Muscle of leg (tissue), 16 donors: ENCODE results near the gene GRK2. TPM values are rescaled to one million over a fixed set of nuclear protein-coding genes. Genes with fewer than 3 reads are reported as not detected.
"Not testable (repeated sequence)": the region's sequence is repeated elsewhere in the genome, so short reads cannot be mapped to it uniquely, and the experiment has no call there.

Source experiments
- DNase-seq: peaks from one replicate; pipeline ENCODE4 v3.0.0; 2013
- H3K27ac ChIP-seq: one replicate; pipeline ENCODE4 v1.5.1; 2013; ENCODE audit warnings: mild to moderate bottlenecking, low read length, control low read depth
- H3K27me3 ChIP-seq: one replicate; pipeline ENCODE4 v1.6.1; 2013; ENCODE audit warnings: low read length; ENCODE audit not compliant: control insufficient read depth, insufficient read depth
- H3K36me3 ChIP-seq: one replicate; pipeline ENCODE4 v1.6.1; 2013; ENCODE audit warnings: low read length; ENCODE audit not compliant: control insufficient read depth, insufficient read depth
- H3K4me1 ChIP-seq: one replicate; pipeline ENCODE4 v1.6.1; 2013; ENCODE audit warnings: low read length; ENCODE audit not compliant: control insufficient read depth, insufficient read depth
- H3K4me3 ChIP-seq: one replicate; pipeline ENCODE4 v1.5.1; 2013; ENCODE audit warnings: low read length, control low read depth
- H3K9me3 ChIP-seq: replicated peaks from 2 replicates; pipeline ENCODE4 v1.6.1; 2013; ENCODE audit warnings: low read depth, low read length; ENCODE audit not compliant: control insufficient read depth
- WGBS: methylation state at CpG from one replicate; pipeline ENCODE4 v1.1.5; 2013; ENCODE audit warnings: missing lambda C conversion rate; ENCODE audit not compliant: insufficient coverage; 5-methylcytosine and 5-hydroxymethylcytosine counted together
- long read RNA-seq, 11 donors: transcript quantifications; one replicate each; lab custom pipeline, GENCODE V29; 2026
- polyA plus RNA-seq, 8 donors: library from polyadenylated mRNA; unstranded; fragments of 120-200 nt; gene quantifications; one replicate each; pipeline versions ENCODE4 v1.2.1 to v1.2.3, GENCODE V29; 2013; ENCODE audit warnings: inconsistent platforms in 1 of 8, low replicate concordance in 1 of 8; ENCODE audit not compliant: insufficient read length in 8 of 8, insufficient read depth in 1 of 8
- total RNA-seq: library from RNA; stranded (reverse); fragments of 120-200 nt; gene quantifications from one replicate; pipeline ENCODE4 v1.2.4, GENCODE V29; 2013

Gene GRK2
- 31.7 TPM for total RNA-seq
- polyA plus RNA-seq = 10 to 100 TPM; 47.8 to 62.9 (median 59.4) TPM
- long read RNA-seq, donor 1, partial matches to known transcripts = 0 of 1 reads
- long read RNA-seq, donor 1, other reads (novel, unspliced or antisense) = 0 of 1 reads
- long read RNA-seq, donor 2 = 0 reads
- long read RNA-seq, donor 3, transcript GRK2-201 (21 exons, 3,466 nt) = major isoform, 17 of 17 reads
- long read RNA-seq, donor 3, partial matches to known transcripts = 0 of 17 reads
- long read RNA-seq, donor 3, other reads (novel, unspliced or antisense) = 0 of 17 reads
- long read RNA-seq, donor 4, transcript GRK2-201 (21 exons, 3,466 nt) = major isoform, 5 of 10 reads
- long read RNA-seq, donor 4, partial matches to known transcripts = 5 of 10 reads
- long read RNA-seq, donor 4, other reads (novel, unspliced or antisense) = 0 of 10 reads
- long read RNA-seq, donor 5, transcript GRK2-201 (21 exons, 3,466 nt) = major isoform, 10 of 41 reads
- long read RNA-seq, donor 5, partial matches to known transcripts = 31 of 41 reads
- long read RNA-seq, donor 5, other reads (novel, unspliced or antisense) = 0 of 41 reads
- long read RNA-seq, donor 6, transcript GRK2-201 (21 exons, 3,466 nt) = major isoform, 15 of 20 reads
- long read RNA-seq, donor 6, partial matches to known transcripts = 5 of 20 reads
- long read RNA-seq, donor 6, other reads (novel, unspliced or antisense) = 0 of 20 reads
- long read RNA-seq, donor 7, transcript GRK2-201 (21 exons, 3,466 nt) = major isoform, 9 of 9 reads
- long read RNA-seq, donor 7, partial matches to known transcripts = 0 of 9 reads
- long read RNA-seq, donor 7, other reads (novel, unspliced or antisense) = 0 of 9 reads
- long read RNA-seq, donor 8 = 0 reads
- long read RNA-seq, donor 9, partial matches to known transcripts = 0 of 1 reads
- long read RNA-seq, donor 9, other reads (novel, unspliced or antisense) = 0 of 1 reads
- long read RNA-seq, donor 10, transcript GRK2-201 (21 exons, 3,466 nt) = major isoform, 6 of 12 reads
- long read RNA-seq, donor 10, partial matches to known transcripts = 6 of 12 reads
- long read RNA-seq, donor 10, other reads (novel, unspliced or antisense) = 0 of 12 reads
- long read RNA-seq, donor 11, partial matches to known transcripts = 17 of 19 reads
- long read RNA-seq, donor 11, other reads (novel, unspliced or antisense) = 0 of 19 reads

DNA sequence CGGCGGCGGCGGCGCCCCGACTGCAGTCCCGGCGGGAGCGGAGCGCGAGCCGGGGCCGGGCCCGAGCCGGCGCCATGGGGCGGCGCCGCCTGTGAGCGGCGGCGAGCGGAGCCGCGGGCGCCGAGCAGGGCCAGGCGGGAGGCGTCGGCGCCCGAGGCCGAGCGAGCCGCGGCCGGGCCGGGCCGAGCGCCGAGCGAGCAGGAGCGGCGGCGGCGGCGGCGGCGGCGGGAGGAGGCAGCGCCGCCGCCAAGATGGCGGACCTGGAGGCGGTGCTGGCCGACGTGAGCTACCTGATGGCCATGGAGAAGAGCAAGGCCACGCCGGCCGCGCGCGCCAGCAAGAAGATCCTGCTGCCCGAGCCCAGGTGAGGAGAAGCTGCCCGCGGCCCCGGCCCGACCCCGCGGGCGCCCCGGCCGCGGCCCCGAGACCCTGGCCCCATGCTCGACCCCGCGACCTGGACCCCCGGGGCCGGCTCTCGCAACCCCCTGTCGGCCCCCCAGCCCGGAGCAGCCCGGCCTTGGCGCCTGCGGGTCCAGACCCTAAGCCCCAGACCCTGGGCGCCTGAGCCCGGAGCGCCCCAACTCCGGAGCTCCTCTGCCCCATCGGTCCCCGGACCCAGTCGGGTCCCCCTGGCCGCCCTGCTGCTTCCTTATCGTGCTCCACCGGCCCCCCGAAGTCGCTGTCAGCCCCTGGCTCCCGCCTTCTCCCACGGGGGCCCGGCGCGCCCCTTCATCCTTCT is at the start of gene GRK2:
Gene GRK2, plus strand, starts transcription at position 25 of the 739 bp plus-strand sequence. Its CDS starts 227 bp downstream, at position 252.
- H3K27ac ChIP-seq = peak within 1 kb of the TSS; percentile 55
- peak within 1 kb of the TSS; percentile 84 for H3K4me3 ChIP-seq
- H3K4me1 ChIP-seq = peaks cover 70% of the 10 kb centered on the region
- peak; percentile 66 for DNase-seq
- under 1% methylated on average over 103 of the region's 103 CpGs for WGBS
- H3K27me3 ChIP-seq = no peaks in the 10 kb centered on the region
- H3K36me3 ChIP-seq = peaks cover 27% of the 10 kb centered on the region
- H3K9me3 ChIP-seq = no peaks in the 10 kb centered on the region

DNA sequence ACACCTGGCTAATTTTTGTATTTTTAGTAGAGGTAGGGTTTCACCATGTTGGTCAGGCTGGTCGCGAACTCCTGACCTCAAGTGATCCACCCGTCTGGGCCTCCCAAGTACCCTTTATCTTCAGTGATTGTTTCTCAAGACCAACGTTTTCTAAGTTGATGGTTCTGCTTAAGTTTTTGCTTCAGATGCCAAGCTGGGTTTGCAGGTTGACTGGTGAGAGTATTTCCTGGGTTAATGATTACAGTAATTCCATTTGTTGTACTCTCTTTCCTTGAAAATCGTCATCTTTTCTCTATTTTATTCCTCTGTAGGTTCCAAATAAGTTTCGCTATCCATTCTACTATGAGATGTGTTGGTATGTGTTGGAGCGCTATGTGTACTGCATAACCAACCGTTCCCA is 38.5 kb upstream of the GRK2 start:
- Histone ChIP-seq H3K4me1 (no peaks in the 10 kb centered on the region), H3K27ac (no peak overlapping the region), H3K27me3 (no peaks in the 10 kb centered on the region), H3K9me3 (no peaks in the 10 kb centered on the region), H3K36me3 (peaks cover 56% of the 10 kb centered on the region), H3K4me3 (no peak overlapping the region)
- no peak for DNase-seq
- WGBS = 100% methylated on average over 2 of the region's 8 CpGs

DNA sequence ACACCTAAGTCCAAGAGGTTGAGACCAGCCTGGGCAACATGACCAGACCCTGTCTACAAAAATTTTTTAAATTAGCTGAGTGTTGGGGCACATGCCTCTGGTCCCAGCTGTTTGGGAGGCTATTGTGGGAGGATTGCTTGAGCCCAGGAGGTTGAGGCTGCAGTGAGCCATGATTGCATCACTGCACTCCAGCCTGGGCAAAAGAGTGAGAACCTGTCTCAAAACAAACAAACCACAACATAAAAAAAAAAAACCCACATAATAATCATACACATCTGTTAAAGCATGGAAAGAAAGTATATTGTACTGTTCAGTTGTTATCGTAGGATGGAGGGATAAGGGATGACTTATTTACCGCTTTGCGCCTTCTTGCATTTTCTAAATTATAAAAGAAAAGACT is 35.9 kb upstream of the GRK2 start:
- WGBS = no CpG with 5 or more reads among the region's 3 CpGs

DNA sequence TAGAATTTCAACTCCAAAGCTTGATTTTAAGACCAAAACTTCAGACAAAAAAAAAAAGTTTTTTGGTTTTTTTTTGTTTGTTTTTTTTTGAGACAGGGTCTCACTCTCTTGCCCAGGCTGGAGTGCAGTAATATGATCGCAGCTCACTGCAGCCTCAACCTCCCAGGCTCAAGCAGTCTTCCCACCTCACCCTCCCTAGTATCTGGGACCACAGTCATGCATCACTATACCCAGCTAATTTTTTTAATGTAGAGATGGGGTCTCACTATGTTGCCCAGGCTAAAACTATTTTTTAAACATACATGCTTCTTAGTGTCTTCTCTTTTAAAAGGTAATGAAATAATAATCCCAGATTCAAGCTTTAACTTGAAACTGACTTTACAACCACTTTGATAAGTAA is 35.4 kb upstream of the GRK2 start:
- H3K36me3 ChIP-seq = peaks cover 39% of the 10 kb centered on the region
- WGBS = no CpG with 5 or more reads among the region's 1 CpG

More for the DNA sequence above, 35.9 kb upstream of the GRK2 start:
- no peaks in the 10 kb centered on the region for H3K27me3 ChIP-seq
- DNase-seq = no peak
- peaks cover 44% of the 10 kb centered on the region for H3K36me3 ChIP-seq
- no peaks in the 10 kb centered on the region for H3K4me1 ChIP-seq
- H3K9me3 ChIP-seq = no peaks in the 10 kb centered on the region
- H3K27ac ChIP-seq = no peak overlapping the region
- no peak overlapping the region for H3K4me3 ChIP-seq

DNA sequence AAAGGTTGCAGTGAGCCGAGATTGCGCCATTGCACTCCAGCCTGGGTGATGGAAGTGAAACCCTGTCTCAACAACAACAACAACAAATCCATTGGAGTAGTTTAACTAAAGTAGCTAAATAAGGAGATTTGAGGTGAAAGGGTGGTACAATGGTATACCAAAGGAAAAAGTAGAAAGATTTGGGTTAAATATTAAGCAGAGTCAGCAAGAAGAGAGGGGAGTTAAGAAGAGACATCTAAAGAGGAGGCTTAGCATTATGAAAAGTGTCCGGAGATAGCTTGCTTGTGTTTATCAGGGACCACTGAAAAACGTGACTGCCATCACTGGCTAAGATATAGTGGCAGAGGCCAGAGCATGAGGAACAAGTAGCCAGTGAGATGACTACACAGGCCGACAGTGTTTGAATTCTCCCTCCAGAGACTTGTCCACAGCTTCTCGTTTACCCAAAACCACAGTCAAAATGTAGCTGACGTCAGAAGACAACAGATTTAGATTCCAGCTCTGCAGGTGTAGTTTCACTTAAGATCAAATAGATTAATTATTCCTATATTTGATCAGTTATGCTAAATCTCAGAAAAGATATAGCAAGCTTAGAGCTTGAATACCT is 32.6 kb upstream of the GRK2 start:
- WGBS = 75% methylated on average over 2 of the region's 7 CpGs
- no peak overlapping the region for H3K4me3 ChIP-seq
- DNase-seq = no peak
- H3K9me3 ChIP-seq = no peaks in the 10 kb centered on the region
- no peaks in the 10 kb centered on the region for H3K27me3 ChIP-seq
- peaks cover under 1% of the 10 kb centered on the region for H3K4me1 ChIP-seq
- no peak overlapping the region for H3K27ac ChIP-seq
- peaks cover 22% of the 10 kb centered on the region for H3K36me3 ChIP-seq

More for the DNA sequence above, 35.4 kb upstream of the GRK2 start:
- no peaks in the 10 kb centered on the region for H3K4me1 ChIP-seq
- H3K4me3 ChIP-seq = no peak overlapping the region
- no peak for DNase-seq
- H3K9me3 ChIP-seq = no peaks in the 10 kb centered on the region
- no peaks in the 10 kb centered on the region for H3K27me3 ChIP-seq
- no peak overlapping the region for H3K27ac ChIP-seq

DNA sequence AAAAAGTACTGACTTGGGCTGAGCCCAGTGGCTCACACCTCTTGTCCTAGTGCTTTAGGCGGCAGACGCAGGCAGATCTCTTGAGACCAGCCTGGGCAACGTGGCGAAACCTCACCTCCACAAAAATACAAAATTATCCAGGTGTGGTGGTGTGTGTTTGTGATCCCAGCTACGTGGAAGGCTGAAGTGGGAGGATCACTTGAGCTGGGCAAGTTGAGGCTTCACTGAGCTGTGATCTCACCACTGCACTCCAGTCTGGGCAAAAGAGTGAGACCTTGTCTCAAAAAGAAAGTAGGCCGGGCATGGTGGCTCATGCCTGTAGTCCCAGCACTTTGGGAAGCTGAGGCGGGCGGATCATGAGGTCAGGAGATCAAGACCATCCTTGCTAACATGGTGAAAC is 31.7 kb upstream of the GRK2 start:
- H3K4me3 ChIP-seq, H3K27ac ChIP-seq, H3K27me3 ChIP-seq, DNase-seq, H3K4me1 ChIP-seq, H3K9me3 ChIP-seq: not testable (repeated sequence)
- H3K36me3 ChIP-seq = peaks cover 20% of the 10 kb centered on the region
- WGBS = 100% methylated on average over 1 of the region's 8 CpGs

DNA sequence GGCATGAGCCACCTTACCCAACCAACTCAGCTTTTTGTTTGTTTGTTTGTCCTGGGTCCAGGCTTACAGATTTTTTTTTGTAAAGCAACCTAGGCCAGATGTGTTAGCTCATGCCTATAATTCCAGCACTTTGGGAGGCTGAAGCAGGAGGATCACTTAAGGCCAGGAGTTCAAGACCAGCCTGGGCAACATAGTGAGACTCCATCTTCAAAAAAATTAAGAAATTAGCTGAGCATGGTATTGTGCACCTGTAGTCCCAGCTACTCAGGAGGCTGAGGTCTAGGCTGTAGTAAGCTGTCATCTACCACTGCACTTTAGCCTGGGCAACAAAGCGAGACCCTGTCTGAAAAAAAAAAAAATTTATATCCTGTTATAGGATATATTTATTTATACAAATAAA is 28.7 kb upstream of the GRK2 start:
- Histone ChIP-seq H3K9me3 (no peaks in the 10 kb centered on the region), H3K36me3 (peaks cover 7% of the 10 kb centered on the region), H3K4me1 (peaks cover 17% of the 10 kb centered on the region), H3K27me3 (no peaks in the 10 kb centered on the region), H3K4me3 (no peak overlapping the region), H3K27ac (no peak overlapping the region)
- no CpG with 5 or more reads among the region's 1 CpG for WGBS
- DNase-seq = no peak

DNA sequence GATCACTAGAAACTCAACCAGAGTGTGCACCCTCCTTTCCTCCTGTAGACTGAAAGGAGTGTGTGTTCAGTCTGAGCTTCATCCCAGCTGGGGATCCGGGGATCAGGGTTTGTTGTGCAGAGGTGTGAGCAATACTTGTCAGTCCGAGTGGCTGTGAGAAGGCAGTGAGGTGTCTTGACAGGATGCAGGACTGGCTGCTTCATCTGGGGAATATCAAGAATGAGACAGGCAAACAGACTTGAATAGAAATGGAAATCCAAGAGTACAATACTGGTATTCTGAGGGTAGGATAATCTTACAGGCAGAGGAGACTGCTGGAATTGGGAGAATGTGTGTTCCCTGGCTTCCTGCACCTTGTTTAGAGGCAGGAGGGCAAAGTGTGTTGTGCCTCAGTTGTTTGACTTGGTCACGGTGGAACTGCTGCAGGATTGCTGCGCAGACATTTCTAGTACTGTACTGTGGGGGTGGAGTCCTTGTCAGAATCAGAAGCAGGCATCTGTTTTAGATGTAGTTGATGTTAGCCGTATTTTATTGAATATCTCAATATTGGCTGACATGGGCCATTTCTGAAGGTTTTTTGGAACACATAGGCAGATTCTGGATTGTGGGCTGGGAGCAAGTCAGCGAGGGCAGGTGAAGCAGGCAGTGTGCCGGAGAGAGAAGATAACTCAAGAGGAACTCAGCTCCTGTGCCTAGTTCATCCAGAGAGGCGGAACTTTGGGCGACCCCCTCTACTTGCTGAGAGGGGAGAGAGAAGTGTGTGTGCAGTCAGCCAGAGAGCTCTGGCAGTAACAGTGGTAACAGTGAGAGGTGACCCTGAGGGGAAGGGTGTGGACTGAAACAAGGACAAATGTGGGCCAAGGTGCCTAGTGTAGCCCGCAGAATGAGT is 27.1 kb upstream of the GRK2 start:
- DNase-seq = no peak
- peak overlapping the region; percentile 30 for H3K4me3 ChIP-seq
- H3K9me3 ChIP-seq = no peaks in the 10 kb centered on the region
- H3K27me3 ChIP-seq = no peaks in the 10 kb centered on the region
- peaks cover 23% of the 10 kb centered on the region for H3K36me3 ChIP-seq
- H3K27ac ChIP-seq = peak overlapping the region; percentile 84
- WGBS = 5% methylated on average over 10 of the region's 10 CpGs
- peaks cover 19% of the 10 kb centered on the region for H3K4me1 ChIP-seq
